Right lobe of liver (tissue), 4 donors: Measurements from ENCODE around the gene NFIB.

Source experiments
- CTCF ChIP-seq, 4 donors: fragments of 200-600 bp in 3 of 4; fragments of 450-650 bp in 1 of 4; IDR thresholded peaks; one replicate each; pipeline versions ENCODE4 v1.5.1 to v1.8.0; 2016 to 2022; ENCODE audit warnings: antibody characterized with exemption in 4 of 4, mild to moderate bottlenecking in 2 of 4
- POLR2A ChIP-seq: fragments of 450-650 bp; IDR thresholded peaks from one replicate; pipeline ENCODE4 v1.6.1; 2017; ENCODE audit warnings: antibody characterized with exemption, mild to moderate bottlenecking
- donor health status: DM: no; HTN: no; CAD: no.
- donor health status: DM: no; HTN: no; CAD: no.
- donor health status: DM: no; HTN: yes; CAD: no.

DNA sequence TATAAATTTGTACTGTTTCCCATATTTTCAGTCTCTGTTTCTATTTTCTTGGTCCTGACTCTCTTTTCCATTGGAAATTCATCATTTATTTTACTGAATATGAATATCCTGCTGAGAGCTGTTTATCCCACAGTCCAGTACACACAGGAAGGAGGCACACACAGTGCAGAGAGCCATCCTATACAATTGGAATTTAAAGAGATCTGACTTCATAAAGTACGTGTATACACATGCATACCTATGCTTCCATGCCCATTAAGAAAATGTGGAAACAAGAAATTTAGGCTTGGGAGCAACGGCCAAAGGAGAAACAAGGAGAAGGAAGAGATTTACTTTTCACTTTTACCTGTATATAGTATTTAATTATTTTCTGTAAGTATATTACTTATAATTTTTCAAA lies 99.2 kb downstream of the NFIB start:
- TF ChIP-seq CTCF (IDR thresholded peaks at IDR 0.05) (no peak), POLR2A (no peak)
